GM23338 (cell line): ENCODE data around the gene C6orf15. TPM values are rescaled to one million over a fixed set of nuclear protein-coding genes. Genes with fewer than 3 reads are reported as not detected.
A peak's percentile ranks its signal among the peaks of the same experiment; 100 is the strongest.

Experiments used
- ATAC-seq: fragments of 200-7000 bp; cut with Tn5 transposase; 3 replicates; pipeline ENCODE4 v1.9.1; 2020
- DNase-seq: peaks from one replicate; pipeline ENCODE4 v3.0.0-alpha.2; 2015; ENCODE audit warnings: low spot score
- H2AFZ ChIP-seq: fragments of 200-600 bp; sonication (generic); 2 replicates; pipeline ENCODE4 v1.8.0; 2016; ENCODE audit warnings: antibody characterized with exemption, mild to moderate bottlenecking, moderate library complexity
- H3F3A ChIP-seq: fragments of 200-600 bp; sonication (generic); replicated peaks from 2 replicates; pipeline ENCODE4 v1.8.0; 2017; ENCODE audit warnings: antibody characterized with exemption, mixed run types, low read depth
- H3K27ac ChIP-seq: fragments of 200-600 bp; sonication (generic); 2 replicates; pipeline ENCODE4 v1.6.1; 2016; ENCODE audit warnings: low read depth
- H3K27me3 ChIP-seq: fragments of 200-600 bp; sonication (generic); 2 replicates; pipeline ENCODE4 v1.8.0; 2016; ENCODE audit warnings: mild to moderate bottlenecking, mixed run types, moderate library complexity; ENCODE audit not compliant: insufficient read depth
- H3K36me3 ChIP-seq: fragments of 200-600 bp; sonication (generic); 2 replicates; pipeline ENCODE4 v1.8.0; 2016; ENCODE audit warnings: mild to moderate bottlenecking; ENCODE audit not compliant: insufficient read depth
- H3K4me1 ChIP-seq: fragments of 200-600 bp; sonication (generic); 2 replicates; pipeline ENCODE4 v1.8.0; 2016; ENCODE audit warnings: mild to moderate bottlenecking, moderate library complexity; ENCODE audit not compliant: insufficient read depth
- H3K4me2 ChIP-seq: fragments of 200-600 bp; sonication (generic); 2 replicates; pipeline ENCODE4 v1.7.1; 2017; ENCODE audit warnings: mixed run types
- H3K4me3 ChIP-seq: fragments of 200-600 bp; sonication (generic); 2 replicates; pipeline ENCODE4 v1.6.1; 2016; ENCODE audit warnings: mixed run types
- H3K79me2 ChIP-seq: fragments of 200-600 bp; sonication (generic); replicated peaks from 2 replicates; pipeline ENCODE4 v1.8.0; 2017; ENCODE audit warnings: mild to moderate bottlenecking; ENCODE audit not compliant: insufficient read depth
- H3K9me2 ChIP-seq: fragments of 200-600 bp; sonication (generic); 2 replicates; pipeline ENCODE4 v1.8.0; 2017; ENCODE audit not compliant: insufficient read depth
- H4K20me1 ChIP-seq: fragments of 200-600 bp; sonication (generic); replicated peaks from 2 replicates; pipeline ENCODE4 v1.8.0; 2017; ENCODE audit warnings: mild to moderate bottlenecking; ENCODE audit not compliant: insufficient read depth
- H3K27ac Mint-ChIP-seq: 2 replicates; pipeline ENCODE4 v1.8.0; 2020; ENCODE audit warnings: inconsistent platforms, mild to moderate bottlenecking, moderate library complexity, mixed read lengths
- H3K27me3 Mint-ChIP-seq: 3 replicates; pipeline ENCODE4 v1.8.0; 2022; ENCODE audit warnings: low read depth, mild to moderate bottlenecking, moderate library complexity, mixed read lengths, inconsistent platforms; ENCODE audit not compliant: insufficient read depth, poor library complexity
- H3K36me3 Mint-ChIP-seq: 3 replicates; pipeline ENCODE4 v1.8.0; 2021; ENCODE audit warnings: low read depth, mild to moderate bottlenecking, inconsistent platforms, moderate library complexity, mixed read lengths
- H3K4me1 Mint-ChIP-seq: 3 replicates; pipeline ENCODE4 v1.8.0; 2020; ENCODE audit warnings: mild to moderate bottlenecking, inconsistent platforms, mixed read lengths
- H3K4me3 Mint-ChIP-seq: 3 replicates; pipeline ENCODE4 v1.8.0; 2021; ENCODE audit warnings: moderate library complexity, mild to moderate bottlenecking, inconsistent platforms, mixed read lengths
- H3K9me3 Mint-ChIP-seq: 3 replicates; pipeline ENCODE4 v1.8.0; 2020; ENCODE audit warnings: moderate library complexity, mild to moderate bottlenecking, inconsistent platforms, mixed read lengths
- CREB1 ChIP-seq: fragments of 250-450 bp; sonication (Bioruptor Pico); IDR thresholded peaks from 2 replicates; pipeline ENCODE4 v1.5.0; 2020; ENCODE audit warnings: low read depth, mild to moderate bottlenecking, moderate library complexity
- CTCF ChIP-seq, 2 experiments: fragments of 200-600 bp in 1 of 2; sonication (generic) in 1 of 2; conservative IDR thresholded peaks; 2 replicates each; pipeline versions ENCODE4 v1.5.1 to v1.6.1; 2016 to 2017; ENCODE audit warnings: antibody characterized with exemption in 2 of 2, low read depth in 2 of 2, mild to moderate bottlenecking in 2 of 2, moderate library complexity in 1 of 2
- EZH2 ChIP-seq: fragments of 200-600 bp; sonication (generic); IDR thresholded peaks from one replicate; pipeline ENCODE4 v1.8.0; 2017; ENCODE audit warnings: antibody characterized with exemption, mild to moderate bottlenecking, low read depth; ENCODE audit not compliant: unreplicated experiment
- EZH2phosphoT487 ChIP-seq: fragments of 200-600 bp; sonication (generic); IDR thresholded peaks from one replicate; pipeline ENCODE4 v1.8.1; 2018; ENCODE audit warnings: antibody characterized with exemption; ENCODE audit not compliant: unreplicated experiment
- JUNB ChIP-seq: IDR thresholded peaks from one replicate; pipeline ENCODE4 v1.6.1; 2016; ENCODE audit warnings: antibody characterized with exemption; ENCODE audit not compliant: unreplicated experiment
- NANOG ChIP-seq: IDR thresholded peaks from 2 replicates; pipeline ENCODE4 v1.6.1; 2016; ENCODE audit warnings: antibody characterized with exemption, borderline replicate concordance
- POLR2AphosphoS5 ChIP-seq: IDR thresholded peaks from 2 replicates; pipeline ENCODE4 v1.6.1; 2016; ENCODE audit warnings: antibody characterized with exemption, low read depth
- REST ChIP-seq: IDR thresholded peaks from one replicate; pipeline ENCODE4 v1.6.1; 2018; ENCODE audit warnings: antibody characterized with exemption; ENCODE audit not compliant: unreplicated experiment
- STAT1 ChIP-seq: IDR thresholded peaks from one replicate; pipeline ENCODE4 v1.6.1; 2016; ENCODE audit warnings: antibody characterized with exemption; ENCODE audit not compliant: unreplicated experiment
- ZNF114 ChIP-seq: fragments of 250-450 bp; sonication (Bioruptor Pico); IDR thresholded peaks from 2 replicates; pipeline ENCODE4 v1.5.0; 2020; ENCODE audit warnings: mild to moderate bottlenecking, moderate library complexity
- ZNF331 ChIP-seq: fragments of 250-450 bp; sonication (Bioruptor Pico); IDR thresholded peaks from 2 replicates; pipeline ENCODE4 v1.5.0; 2020; ENCODE audit warnings: low read depth, mild to moderate bottlenecking, moderate library complexity
- polyA plus RNA-seq: library from polyadenylated mRNA; unstranded; fragments of >200 nt; fragmentation: Nextera tagmentation; extraction: Ambion mirVana; gene quantifications from 2 replicates; pipeline ENCODE4 v1.2.1, GENCODE V29; 2016
- total RNA-seq: library from RNA; depleted of rRNA; stranded (reverse); fragments of >200 nt; shearing (Covaris generic); gene quantifications from 2 replicates; pipeline ENCODE4 v1.2.3, GENCODE V29; 2014
- TF ChIP-seq, protein P1 (sequence below): fragments of 250-450 bp; sonication (Bioruptor Pico); IDR thresholded peaks from 2 replicates; pipeline ENCODE4 v1.5.0; 2020; ENCODE audit warnings: mild to moderate bottlenecking, moderate library complexity

The C6orf15 gene
- total and polyA plus RNA-seq, 2 experiments from 2014 or later: not detected

DNA sequence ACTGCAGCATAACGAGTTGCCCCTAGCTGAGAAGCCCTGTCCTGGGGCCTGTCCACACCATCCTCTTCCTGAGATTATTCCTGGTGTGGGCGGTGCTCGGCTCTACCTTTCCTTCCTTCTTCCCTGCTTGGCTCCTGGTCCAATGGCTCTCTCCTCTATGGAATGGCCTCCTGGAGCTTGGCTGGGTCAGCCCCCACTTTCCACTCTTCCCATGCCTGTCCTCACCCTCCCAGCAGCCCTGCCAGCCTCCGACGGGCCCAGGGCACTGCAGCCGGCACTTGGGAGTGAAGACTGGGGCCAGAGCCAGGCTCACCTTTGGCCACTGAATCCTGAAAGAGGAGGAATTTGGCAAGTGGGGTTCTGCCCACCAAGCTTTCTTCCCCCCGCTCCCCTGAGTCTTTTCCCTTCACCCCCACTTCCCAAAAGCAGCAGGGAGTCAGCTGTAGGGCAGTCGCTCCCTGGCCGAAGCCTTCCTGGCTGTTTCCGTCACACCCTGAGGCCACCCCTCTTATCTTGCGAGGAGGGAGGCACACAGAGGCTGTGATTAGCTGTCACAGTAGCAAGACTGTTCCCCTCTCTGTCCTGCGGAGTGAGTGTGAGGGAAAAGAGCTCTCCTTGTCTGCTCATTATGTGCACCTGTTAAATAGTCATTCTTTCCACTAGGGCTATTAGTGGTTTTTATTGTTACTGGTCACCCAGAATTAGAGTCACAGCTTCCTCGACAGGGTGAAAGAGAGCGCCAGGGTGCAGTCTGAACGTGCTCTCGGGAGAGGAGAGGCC lies 14.2 kb upstream of the C6orf15 start:
- ATAC-seq: peak; percentile 25
- Mint-ChIP-seq H3K9me3 (no peaks in the 10 kb centered on the region; the same call in 1 of the 3 replicates), H3K27me3 (peaks cover 12% of the 10 kb centered on the region), H3K36me3 (no peaks in the 10 kb centered on the region), H3K4me1 (peaks cover 25% of the 10 kb centered on the region), H3K27ac (no peak overlapping the region), H3K4me3 (no peak overlapping the region)
- H3K9me2 ChIP-seq: no peaks in the 10 kb centered on the region
- H3K4me3 ChIP-seq: no peak overlapping the region
- DNase-seq: no peak
- no peaks in the 10 kb centered on the region for H4K20me1 ChIP-seq
- TF ChIP-seq CTCF (conservative IDR thresholded peaks at IDR 0.05; ENCODE audit: low read depth in 2 of 2) (no peak), JUNB (no peak), ZNF114 (CRISPR knock-in tag) (no peak), POLR2AphosphoS5 (no peak), STAT1 (no peak), EZH2phosphoT487 (no peak), CREB1 (no peak), REST (no peak), EZH2 (no peak), ZNF331 (no peak), NANOG (no peak)
- TF ChIP-seq, protein P1, sequence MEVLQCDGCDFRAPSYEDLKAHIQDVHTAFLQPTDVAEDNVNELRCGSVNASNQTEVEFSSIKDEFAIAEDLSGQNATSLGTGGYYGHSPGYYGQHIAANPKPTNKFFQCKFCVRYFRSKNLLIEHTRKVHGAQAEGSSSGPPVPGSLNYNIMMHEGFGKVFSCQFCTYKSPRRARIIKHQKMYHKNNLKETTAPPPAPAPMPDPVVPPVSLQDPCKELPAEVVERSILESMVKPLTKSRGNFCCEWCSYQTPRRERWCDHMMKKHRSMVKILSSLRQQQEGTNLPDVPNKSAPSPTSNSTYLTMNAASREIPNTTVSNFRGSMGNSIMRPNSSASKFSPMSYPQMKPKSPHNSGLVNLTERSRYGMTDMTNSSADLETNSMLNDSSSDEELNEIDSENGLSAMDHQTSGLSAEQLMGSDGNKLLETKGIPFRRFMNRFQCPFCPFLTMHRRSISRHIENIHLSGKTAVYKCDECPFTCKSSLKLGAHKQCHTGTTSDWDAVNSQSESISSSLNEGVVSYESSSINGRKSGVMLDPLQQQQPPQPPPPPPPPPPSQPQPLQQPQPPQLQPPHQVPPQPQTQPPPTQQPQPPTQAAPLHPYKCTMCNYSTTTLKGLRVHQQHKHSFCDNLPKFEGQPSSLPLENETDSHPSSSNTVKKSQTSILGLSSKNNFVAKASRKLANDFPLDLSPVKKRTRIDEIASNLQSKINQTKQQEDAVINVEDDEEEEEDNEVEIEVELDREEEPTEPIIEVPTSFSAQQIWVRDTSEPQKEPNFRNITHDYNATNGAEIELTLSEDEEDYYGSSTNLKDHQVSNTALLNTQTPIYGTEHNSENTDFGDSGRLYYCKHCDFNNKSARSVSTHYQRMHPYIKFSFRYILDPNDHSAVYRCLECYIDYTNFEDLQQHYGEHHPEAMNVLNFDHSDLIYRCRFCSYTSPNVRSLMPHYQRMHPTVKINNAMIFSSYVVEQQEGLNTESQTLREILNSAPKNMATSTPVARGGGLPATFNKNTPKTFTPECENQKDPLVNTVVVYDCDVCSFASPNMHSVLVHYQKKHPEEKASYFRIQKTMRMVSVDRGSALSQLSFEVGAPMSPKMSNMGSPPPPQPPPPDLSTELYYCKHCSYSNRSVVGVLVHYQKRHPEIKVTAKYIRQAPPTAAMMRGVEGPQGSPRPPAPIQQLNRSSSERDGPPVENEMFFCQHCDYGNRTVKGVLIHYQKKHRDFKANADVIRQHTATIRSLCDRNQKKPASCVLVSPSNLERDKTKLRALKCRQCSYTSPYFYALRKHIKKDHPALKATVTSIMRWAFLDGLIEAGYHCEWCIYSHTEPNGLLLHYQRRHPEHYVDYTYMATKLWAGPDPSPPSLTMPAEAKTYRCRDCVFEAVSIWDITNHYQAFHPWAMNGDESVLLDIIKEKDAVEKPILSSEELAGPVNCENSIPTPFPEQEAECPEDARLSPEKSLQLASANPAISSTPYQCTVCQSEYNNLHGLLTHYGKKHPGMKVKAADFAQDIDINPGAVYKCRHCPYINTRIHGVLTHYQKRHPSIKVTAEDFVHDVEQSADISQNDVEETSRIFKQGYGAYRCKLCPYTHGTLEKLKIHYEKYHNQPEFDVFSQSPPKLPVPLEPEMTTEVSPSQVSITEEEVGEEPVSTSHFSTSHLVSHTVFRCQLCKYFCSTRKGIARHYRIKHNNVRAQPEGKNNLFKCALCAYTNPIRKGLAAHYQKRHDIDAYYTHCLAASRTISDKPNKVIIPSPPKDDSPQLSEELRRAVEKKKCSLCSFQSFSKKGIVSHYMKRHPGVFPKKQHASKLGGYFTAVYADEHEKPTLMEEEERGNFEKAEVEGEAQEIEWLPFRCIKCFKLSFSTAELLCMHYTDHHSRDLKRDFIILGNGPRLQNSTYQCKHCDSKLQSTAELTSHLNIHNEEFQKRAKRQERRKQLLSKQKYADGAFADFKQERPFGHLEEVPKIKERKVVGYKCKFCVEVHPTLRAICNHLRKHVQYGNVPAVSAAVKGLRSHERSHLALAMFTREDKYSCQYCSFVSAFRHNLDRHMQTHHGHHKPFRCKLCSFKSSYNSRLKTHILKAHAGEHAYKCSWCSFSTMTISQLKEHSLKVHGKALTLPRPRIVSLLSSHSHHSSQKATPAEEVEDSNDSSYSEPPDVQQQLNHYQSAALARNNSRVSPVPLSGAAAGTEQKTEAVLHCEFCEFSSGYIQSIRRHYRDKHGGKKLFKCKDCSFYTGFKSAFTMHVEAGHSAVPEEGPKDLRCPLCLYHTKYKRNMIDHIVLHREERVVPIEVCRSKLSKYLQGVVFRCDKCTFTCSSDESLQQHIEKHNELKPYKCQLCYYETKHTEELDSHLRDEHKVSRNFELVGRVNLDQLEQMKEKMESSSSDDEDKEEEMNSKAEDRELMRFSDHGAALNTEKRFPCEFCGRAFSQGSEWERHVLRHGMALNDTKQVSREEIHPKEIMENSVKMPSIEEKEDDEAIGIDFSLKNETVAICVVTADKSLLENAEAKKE (CRISPR knock-in tag): no peak
- no peaks in the 10 kb centered on the region for H3K27me3 ChIP-seq
- H3K27ac ChIP-seq: no peak overlapping the region
- no peaks in the 10 kb centered on the region for H3K79me2 ChIP-seq
- 0 out of 2 replicates have a peak, but pooled peaks cover 4% of the 10 kb centered on the region for H3K4me1 ChIP-seq
- 0 out of 2 replicates have a peak, but pooled peaks cover 4% of the 10 kb centered on the region for H3F3A ChIP-seq
- no peak overlapping the region for H3K4me2 ChIP-seq
- no peaks in the 10 kb centered on the region for H3K36me3 ChIP-seq
- peak overlapping the region; percentile 56; the same call in 1 of the 2 replicates for H2AFZ ChIP-seq
